ENCODE data around the gene DIDO1.

GRCh38 chr20:62952968-62953838, 26.9 kb upstream of the DIDO1 start:
- TF ChIP-seq, protein P1, sequence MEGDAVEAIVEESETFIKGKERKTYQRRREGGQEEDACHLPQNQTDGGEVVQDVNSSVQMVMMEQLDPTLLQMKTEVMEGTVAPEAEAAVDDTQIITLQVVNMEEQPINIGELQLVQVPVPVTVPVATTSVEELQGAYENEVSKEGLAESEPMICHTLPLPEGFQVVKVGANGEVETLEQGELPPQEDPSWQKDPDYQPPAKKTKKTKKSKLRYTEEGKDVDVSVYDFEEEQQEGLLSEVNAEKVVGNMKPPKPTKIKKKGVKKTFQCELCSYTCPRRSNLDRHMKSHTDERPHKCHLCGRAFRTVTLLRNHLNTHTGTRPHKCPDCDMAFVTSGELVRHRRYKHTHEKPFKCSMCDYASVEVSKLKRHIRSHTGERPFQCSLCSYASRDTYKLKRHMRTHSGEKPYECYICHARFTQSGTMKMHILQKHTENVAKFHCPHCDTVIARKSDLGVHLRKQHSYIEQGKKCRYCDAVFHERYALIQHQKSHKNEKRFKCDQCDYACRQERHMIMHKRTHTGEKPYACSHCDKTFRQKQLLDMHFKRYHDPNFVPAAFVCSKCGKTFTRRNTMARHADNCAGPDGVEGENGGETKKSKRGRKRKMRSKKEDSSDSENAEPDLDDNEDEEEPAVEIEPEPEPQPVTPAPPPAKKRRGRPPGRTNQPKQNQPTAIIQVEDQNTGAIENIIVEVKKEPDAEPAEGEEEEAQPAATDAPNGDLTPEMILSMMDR (IDR thresholded peaks at IDR 0.05; ENCODE audit: insufficient read depth, low read length, poor library complexity, severe bottlenecking) = no peak
- TF ChIP-seq EZH2phosphoT487 (conservative IDR thresholded peaks at IDR 0.05; ENCODE audit: low read length) = no peak

All from SU-DHL-6 (cell line).